ENCODE data around the gene SSH3. TPM values are rescaled to one million over a fixed set of nuclear protein-coding genes. Genes with fewer than 3 reads are reported as not detected.

Gene SSH3
- total RNA-seq, 2 donors from 2014 or later, result 39.1 to 44.4 TPM

DNA sequence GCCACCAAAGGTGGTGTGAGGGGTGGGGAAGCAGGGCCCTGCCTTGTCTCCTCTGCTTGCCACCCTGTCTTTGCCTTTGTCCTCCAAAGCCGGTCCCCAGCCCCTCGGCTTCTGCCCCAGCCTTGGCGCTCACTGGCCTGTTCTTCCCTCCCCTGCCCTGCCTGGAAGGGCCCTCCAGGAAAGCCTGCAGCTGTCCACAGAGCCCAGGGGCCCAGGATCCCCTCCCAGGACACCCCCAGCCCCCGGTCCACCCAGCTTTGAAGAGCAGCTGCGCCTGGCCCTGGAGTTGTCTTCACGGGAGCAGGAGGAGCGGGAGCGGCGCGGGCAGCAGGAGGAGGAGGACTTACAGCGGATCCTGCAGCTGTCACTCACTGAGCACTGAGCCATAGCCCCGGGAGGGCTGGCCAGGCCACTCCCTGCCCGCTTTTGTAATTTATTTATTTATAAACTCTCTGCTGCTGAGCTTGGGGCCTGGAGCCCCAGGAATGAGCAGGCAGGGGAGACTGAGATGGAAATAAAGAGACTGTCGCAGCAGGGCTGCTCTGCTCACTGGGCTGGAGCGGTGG lies 1.3 kb upstream of the SSH3 start:
- WGBS, 2 experiments (ENCODE audit: insufficient coverage in 1 of 2, insufficient read length in 1 of 2), result 32 to 42% methylated on average over 12 to 15 of the region's 15 CpGs
- peak; percentile 86 for DNase-seq
- H3K27me3 ChIP-seq (ENCODE audit: control insufficient read depth, insufficient read depth, low read length, poor library complexity, severe bottlenecking), result no peaks in the 10 kb centered on the region
- H3K27me3 Mint-ChIP-seq (ENCODE audit: insufficient read depth), result peaks cover 2% of the 10 kb centered on the region
- H3K27ac ChIP-seq (ENCODE audit: low read depth, low read length), result peak overlapping the region; percentile 85
- H3K4me1 Mint-ChIP-seq, result peaks cover 11% of the 10 kb centered on the region
- H3K9ac ChIP-seq (ENCODE audit: extremely low read depth, low read length, poor library complexity, severe bottlenecking), result peak overlapping the region; percentile 38
- peak overlapping the region; percentile 78 for H3K4me3 ChIP-seq (ENCODE audit: low read length)
- no peaks in the 10 kb centered on the region for H3K4me1 ChIP-seq (ENCODE audit: control insufficient read depth, insufficient read depth, low read length)
- H3K27ac Mint-ChIP-seq, result peak overlapping the region; percentile 87
- peaks cover 2% of the 10 kb centered on the region for H3K9me3 ChIP-seq (ENCODE audit: control insufficient read depth, low read length)
- peaks cover 18% of the 10 kb centered on the region for H3K36me3 ChIP-seq (ENCODE audit: control insufficient read depth, insufficient read depth, low read length)
- no peak for TF ChIP-seq CTCF (conservative IDR thresholded peaks at IDR 0.05)
- H3K36me3 Mint-ChIP-seq (ENCODE audit: low read depth), result peaks cover 36% of the 10 kb centered on the region
- peak overlapping the region; percentile 65 for H3K4me3 Mint-ChIP-seq
- H3K9me3 Mint-ChIP-seq, result peaks cover under 1% of the 10 kb centered on the region

- Histone ChIP-seq H3K36me3 (ENCODE audit: control insufficient read depth, insufficient read depth, low read length) (peaks cover 16% of the 10 kb centered on the region), H3K4me3 (ENCODE audit: low read length) (peak overlapping the region; percentile 78), H3K27ac (ENCODE audit: low read depth, low read length) (peak overlapping the region; percentile 85), H3K9me3 (ENCODE audit: control insufficient read depth, low read length) (no peaks in the 10 kb centered on the region), H3K9ac (ENCODE audit: extremely low read depth, low read length, poor library complexity, severe bottlenecking) (peak overlapping the region; percentile 38), H3K4me1 (ENCODE audit: control insufficient read depth, insufficient read depth, low read length) (no peaks in the 10 kb centered on the region), H3K27me3 (ENCODE audit: control insufficient read depth, insufficient read depth, low read length, poor library complexity, severe bottlenecking) (no peaks in the 10 kb centered on the region)
- Mint-ChIP-seq H3K27me3 (ENCODE audit: insufficient read depth) (peaks cover 2% of the 10 kb centered on the region), H3K27ac (peak overlapping the region; percentile 87), H3K36me3 (ENCODE audit: low read depth) (peaks cover 32% of the 10 kb centered on the region), H3K9me3 (no peaks in the 10 kb centered on the region), H3K4me1 (peaks cover 11% of the 10 kb centered on the region), H3K4me3 (peak overlapping the region; percentile 65)
- peak; percentile 91 for DNase-seq
- WGBS, 2 experiments (ENCODE audit: insufficient coverage in 1 of 2, insufficient read length in 1 of 2), result 3 to 17% methylated on average over 10 to 23 of the region's 23 CpGs
- no peak for TF ChIP-seq CTCF (conservative IDR thresholded peaks at IDR 0.05)
Observed at GRCh38 chr11:67302571-67303131, 679 bp upstream of the SSH3 start.

- H3K4me3 Mint-ChIP-seq, result peak overlapping the region; percentile 65
- H3K9ac ChIP-seq (ENCODE audit: extremely low read depth, low read length, poor library complexity, severe bottlenecking), result peak overlapping the region; percentile 38
- peak; percentile 71 for DNase-seq
- H3K27me3 Mint-ChIP-seq (ENCODE audit: insufficient read depth), result peaks cover 2% of the 10 kb centered on the region
- H3K36me3 ChIP-seq (ENCODE audit: control insufficient read depth, insufficient read depth, low read length), result peaks cover 17% of the 10 kb centered on the region
- H3K4me3 ChIP-seq (ENCODE audit: low read length), result peak overlapping the region; percentile 78
- no peaks in the 10 kb centered on the region for H3K9me3 Mint-ChIP-seq
- H3K36me3 Mint-ChIP-seq (ENCODE audit: low read depth), result peaks cover 20% of the 10 kb centered on the region
- H3K9me3 ChIP-seq (ENCODE audit: control insufficient read depth, low read length), result no peaks in the 10 kb centered on the region
- peaks cover 11% of the 10 kb centered on the region for H3K4me1 Mint-ChIP-seq
- no peak overlapping the region for H3K27ac ChIP-seq (ENCODE audit: low read depth, low read length)
- H3K27ac Mint-ChIP-seq, result no peak overlapping the region
- TF ChIP-seq CTCF (conservative IDR thresholded peaks at IDR 0.05), result no peak
- no peaks in the 10 kb centered on the region for H3K4me1 ChIP-seq (ENCODE audit: control insufficient read depth, insufficient read depth, low read length)
- no peaks in the 10 kb centered on the region for H3K27me3 ChIP-seq (ENCODE audit: control insufficient read depth, insufficient read depth, low read length, poor library complexity, severe bottlenecking)
- WGBS, 2 experiments (ENCODE audit: insufficient coverage in 1 of 2, insufficient read length in 1 of 2), result 6 to 7% methylated on average over 3 to 43 of the region's 43 CpGs
Observed at GRCh38 chr11:67303835-67304411, 593 bp downstream of the SSH3 start.
